HCT116 (cell line): ENCODE data around the gene CD2BP2. TPM values are rescaled to one million over a fixed set of nuclear protein-coding genes. Genes with fewer than 3 reads are reported as not detected.

ENCODE experiments used
- ATAC-seq: fragments of 200-7000 bp; cut with Tn5 transposase; 2 replicates; pipeline ENCODE4 v1.9.1; 2020; ENCODE audit warnings: mild to moderate bottlenecking, moderate library complexity
- BruUV-seq: library from RNA; stranded (reverse); fragments of 400-500 nt; replicated peaks from 2 replicates; lab custom pipeline; 2021; lab: Mats Ljungman, UMichigan
- CTCF ChIA-PET: fragments of 300-600 bp; sonication (Branson Sonifier 250); formaldehyde crosslinking; loops from one replicate; lab custom pipeline; 2021; ENCODE audit warnings: antibody characterized with exemption; lab: Charles Lee
- POLR2A ChIA-PET: fragments of 300-600, 350-600 bp; sonication (Branson Sonifier 250); formaldehyde crosslinking; loops from one replicate; lab custom pipeline; 2021; ENCODE audit warnings: antibody characterized with exemption; lab: Charles Lee
- RAD21 ChIA-PET, 2 experiments: fragments of 300-600 bp; sonication (Branson Sonifier 250); formaldehyde crosslinking; loops; one replicate each; lab custom pipeline; 2023; ENCODE audit warnings: low total read pairs in 2 of 2; ENCODE audit not compliant: uncharacterized antibody in 2 of 2, unreplicated experiment in 2 of 2, low non-redundant PET in 1 of 2; lab: Charles Lee
- DNase-seq: peaks from one replicate; pipeline ENCODE4 v3.0.0-alpha.2; 2010; ENCODE audit warnings: low read depth, low spot score
- H2AFZ ChIP-seq: fragments of 200-600 bp; shearing (Covaris generic), sonication (generic); 2 replicates; pipeline ENCODE4 v1.6.1; 2017; ENCODE audit warnings: low read depth, mixed run types, mixed read lengths, antibody characterized with exemption, low read length; ENCODE audit not compliant: poor library complexity, severe bottlenecking
- H3K27ac ChIP-seq: 2 replicates; pipeline ENCODE4 v1.5.1; 2012; ENCODE audit warnings: low read depth, low read length
- H3K27me3 ChIP-seq: fragments of 200-600 bp; sonication (generic); 2 replicates; pipeline ENCODE4 v1.6.1; 2016; ENCODE audit warnings: mixed run types, low read length, mixed read lengths; ENCODE audit not compliant: insufficient read depth
- H3K36me3 ChIP-seq, 2 experiments: fragments of 200-500 bp in 1 of 2; fragments of 200-600 bp in 1 of 2; sonication (Bioruptor generic) in 1 of 2; sonication (generic) in 1 of 2; 2 replicates each; pipeline versions ENCODE4 v1.5.1 to v1.6.1; 2014 to 2016; ENCODE audit warnings: low read length in 2 of 2, inconsistent platforms in 1 of 2, mixed read lengths in 1 of 2, mixed run types in 1 of 2; ENCODE audit not compliant: insufficient read depth in 2 of 2, control insufficient read depth in 1 of 2
- H3K4me1 ChIP-seq, 2 experiments: fragments of 200-600 bp in 1 of 2; sonication (generic) in 1 of 2; 2 replicates each; pipeline versions ENCODE4 v1.5.1 to v1.6.1; 2012 to 2017; ENCODE audit warnings: low read length in 2 of 2, inconsistent platforms in 1 of 2, mild to moderate bottlenecking in 1 of 2, mixed read lengths in 1 of 2, mixed run types in 1 of 2, moderate library complexity in 1 of 2; ENCODE audit not compliant: insufficient read depth in 2 of 2, control insufficient read depth in 1 of 2
- H3K4me2 ChIP-seq: fragments of 200-600 bp; sonication (generic); 2 replicates; pipeline ENCODE4 v1.6.1; 2017; ENCODE audit warnings: mixed run types, low read length, mixed read lengths
- H3K4me3 ChIP-seq, 2 experiments: fragments of 200-600 bp in 1 of 2; sonication (generic) in 1 of 2; replicated peaks in 1 of 2; 2 replicates each; pipeline ENCODE4 v1.5.1; 2011 to 2016; ENCODE audit warnings: low read length in 2 of 2, control low read depth in 1 of 2, low read depth in 1 of 2, mild to moderate bottlenecking in 1 of 2, mixed read lengths in 1 of 2, mixed run types in 1 of 2
- H3K79me2 ChIP-seq: fragments of 200-600 bp; sonication (generic); 2 replicates; pipeline ENCODE4 v1.6.1; 2017; ENCODE audit warnings: mild to moderate bottlenecking, mixed run types, low read length, moderate library complexity, mixed read lengths; ENCODE audit not compliant: insufficient read depth
- H3K9ac ChIP-seq: fragments of 200-600 bp; sonication (generic); 2 replicates; pipeline ENCODE4 v1.6.1; 2016; ENCODE audit warnings: low read length, mixed read lengths
- H3K9me2 ChIP-seq: fragments of 200-600 bp; sonication (generic), shearing (Covaris generic); 2 replicates; pipeline ENCODE4 v1.6.1; 2017; ENCODE audit warnings: mixed run types, mild to moderate bottlenecking, moderate library complexity; ENCODE audit not compliant: insufficient read depth
- H3K9me3 ChIP-seq, 2 experiments: fragments of 200-500 bp in 1 of 2; fragments of 200-600 bp in 1 of 2; sonication (Bioruptor generic) in 1 of 2; sonication (generic) in 1 of 2; 2 replicates each; pipeline ENCODE4 v1.6.1; 2014 to 2017; ENCODE audit warnings: low read length in 2 of 2, mixed read lengths in 2 of 2, inconsistent platforms in 1 of 2, low read depth in 1 of 2, mild to moderate bottlenecking in 1 of 2, mixed run types in 1 of 2, moderate library complexity in 1 of 2; ENCODE audit not compliant: control insufficient read depth in 1 of 2, insufficient read depth in 1 of 2
- H4K20me1 ChIP-seq: fragments of 200-600 bp; sonication (generic), shearing (Covaris generic); 2 replicates; pipeline ENCODE4 v1.6.1; 2017; ENCODE audit warnings: mixed run types, mild to moderate bottlenecking, moderate library complexity; ENCODE audit not compliant: insufficient read depth
- CTCF ChIP-seq, 3 experiments: fragments of 200-600 bp in 1 of 3; sonication (generic) in 1 of 3; IDR thresholded peaks in 2 of 3; conservative IDR thresholded peaks in 1 of 3; 2 replicates each; pipeline ENCODE4 v1.5.1; 2012 to 2017; ENCODE audit warnings: low read depth in 2 of 3, low read length in 2 of 3, antibody characterized with exemption in 1 of 3, borderline replicate concordance in 1 of 3, control low read depth in 1 of 3, mild to moderate bottlenecking in 1 of 3, mixed read lengths in 1 of 3, mixed run types in 1 of 3, moderate library complexity in 1 of 3; ENCODE audit not compliant: insufficient read depth in 1 of 3
- EGR1 ChIP-seq: IDR thresholded peaks from 2 replicates; pipeline ENCODE4 v1.6.1; 2012; ENCODE audit warnings: low read depth
- EZH2 ChIP-seq: fragments of 200-600 bp; sonication (generic); IDR thresholded peaks from 2 replicates; pipeline ENCODE4 v1.6.1; 2017; ENCODE audit warnings: antibody characterized with exemption, mixed run types
- FOSL1 ChIP-seq: IDR thresholded peaks from 2 replicates; pipeline ENCODE4 v1.6.1; 2012; ENCODE audit warnings: low read depth
- POLR2A ChIP-seq: IDR thresholded peaks from 2 replicates; pipeline ENCODE4 v1.7.0; 2011; ENCODE audit warnings: borderline replicate concordance; ENCODE audit not compliant: insufficient read depth, insufficient read length; ENCODE audit errors: extremely low read depth
- POLR2AphosphoS5 ChIP-seq: IDR thresholded peaks from 2 replicates; pipeline ENCODE4 v1.6.1; 2011; ENCODE audit warnings: mild to moderate bottlenecking, low read depth, low read length, moderate library complexity
- RAD21 ChIP-seq: IDR thresholded peaks from 2 replicates; pipeline ENCODE4 v1.6.1; 2012; ENCODE audit warnings: low read depth, mild to moderate bottlenecking
- SIN3A ChIP-seq: IDR thresholded peaks from 2 replicates; pipeline ENCODE4 v1.6.1; 2012; ENCODE audit warnings: low read depth
- SRF ChIP-seq: IDR thresholded peaks from 2 replicates; pipeline ENCODE4 v1.6.1; 2012; ENCODE audit warnings: low read depth
- TCF7L2 ChIP-seq: IDR thresholded peaks from 2 replicates; pipeline ENCODE4 v1.7.0; 2011; ENCODE audit warnings: borderline replicate concordance, inconsistent platforms; ENCODE audit not compliant: insufficient read depth, insufficient read length; ENCODE audit errors: extremely low read depth
- ZFX ChIP-seq: fragments of 450-650 bp; IDR thresholded peaks from 2 replicates; pipeline ENCODE4 v1.6.1; 2017
- ZNF274 ChIP-seq: fragments of 200-500 bp; sonication (Bioruptor generic); IDR thresholded peaks from 2 replicates; pipeline ENCODE4 v1.6.1; 2014; ENCODE audit warnings: mild to moderate bottlenecking, low read depth, low read length, inconsistent platforms
- intact Hi-C: fragments of 100-400 bp; cut with micrococcal nuclease; formaldehyde crosslinking; loops from 2 replicates; pipeline ENCODE4 v1.10.0; 2022
- total RNA-seq: library from RNA; stranded (reverse); gene quantifications from one replicate; pipeline ENCODE4 v1.2.1, GENCODE V29; 2021; ENCODE audit not compliant: unreplicated experiment
- TF ChIP-seq, protein P1 (sequence below): IDR thresholded peaks from 2 replicates; pipeline ENCODE4 v1.6.1; 2012
- TF ChIP-seq, protein P2 (sequence below): IDR thresholded peaks from 2 replicates; pipeline ENCODE4 v1.6.1; 2012; ENCODE audit warnings: low read depth

The CD2BP2 gene
- total RNA-seq, 1 experiment from 2014 or later: 51.8 TPM

- Histone ChIP-seq H3K27ac (peak overlapping the region; percentile 84), H3K27me3 (no peaks in the 10 kb centered on the region), H4K20me1 (no peaks in the 10 kb centered on the region), H3K4me1 (peaks cover 18 to 30% of the 10 kb centered on the region in 2 experiments), H3K9me3 (no peaks in the 10 kb centered on the region), H3K4me3 (peak overlapping the region; percentile 79 to 87), H3K9ac (peak overlapping the region; percentile 82), H2AFZ (no peak overlapping the region), H3K9me2 (no peaks in the 10 kb centered on the region), H3K4me2 (peak overlapping the region; percentile 92), H3K36me3 (peaks cover 12 to 14% of the 10 kb centered on the region in 2 experiments), H3K79me2 (peaks cover 49% of the 10 kb centered on the region)
- peak; percentile 22 for ATAC-seq
- RAD21 ChIA-PET: no interaction called here
- CTCF ChIA-PET: interaction anchor here (1.0 to 2.2 kb wide), 7 partner anchors 15 to 327 kb away, joined by 3 to 17 read pairs (median 4); partner anchors contain the start of genes CD2BP2 and DCTPP1
- BruUV-seq: no TSS peak
- TF ChIP-seq RAD21: no peak
- no peak for TF ChIP-seq EGR1
- TF ChIP-seq TCF7L2: no peak
- peak; percentile 33 for TF ChIP-seq POLR2A
- no peak for TF ChIP-seq CTCF (IDR thresholded peaks at IDR 0.05 in 2 of 3, conservative IDR thresholded peaks at IDR 0.05 in 1 of 3; ENCODE audit: borderline replicate concordance in 1 of 3, insufficient read depth in 1 of 3, low read depth in 2 of 3, low read length in 2 of 3)
- no peak for TF ChIP-seq ZNF274
- TF ChIP-seq SIN3A: no peak
- TF ChIP-seq ZFX: peak; percentile 88
- TF ChIP-seq FOSL1: no peak
- TF ChIP-seq SRF: no peak
- TF ChIP-seq, protein P1, sequence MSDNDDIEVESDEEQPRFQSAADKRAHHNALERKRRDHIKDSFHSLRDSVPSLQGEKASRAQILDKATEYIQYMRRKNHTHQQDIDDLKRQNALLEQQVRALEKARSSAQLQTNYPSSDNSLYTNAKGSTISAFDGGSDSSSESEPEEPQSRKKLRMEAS: no peak
- no peak for TF ChIP-seq EZH2
- TF ChIP-seq, protein P2, sequence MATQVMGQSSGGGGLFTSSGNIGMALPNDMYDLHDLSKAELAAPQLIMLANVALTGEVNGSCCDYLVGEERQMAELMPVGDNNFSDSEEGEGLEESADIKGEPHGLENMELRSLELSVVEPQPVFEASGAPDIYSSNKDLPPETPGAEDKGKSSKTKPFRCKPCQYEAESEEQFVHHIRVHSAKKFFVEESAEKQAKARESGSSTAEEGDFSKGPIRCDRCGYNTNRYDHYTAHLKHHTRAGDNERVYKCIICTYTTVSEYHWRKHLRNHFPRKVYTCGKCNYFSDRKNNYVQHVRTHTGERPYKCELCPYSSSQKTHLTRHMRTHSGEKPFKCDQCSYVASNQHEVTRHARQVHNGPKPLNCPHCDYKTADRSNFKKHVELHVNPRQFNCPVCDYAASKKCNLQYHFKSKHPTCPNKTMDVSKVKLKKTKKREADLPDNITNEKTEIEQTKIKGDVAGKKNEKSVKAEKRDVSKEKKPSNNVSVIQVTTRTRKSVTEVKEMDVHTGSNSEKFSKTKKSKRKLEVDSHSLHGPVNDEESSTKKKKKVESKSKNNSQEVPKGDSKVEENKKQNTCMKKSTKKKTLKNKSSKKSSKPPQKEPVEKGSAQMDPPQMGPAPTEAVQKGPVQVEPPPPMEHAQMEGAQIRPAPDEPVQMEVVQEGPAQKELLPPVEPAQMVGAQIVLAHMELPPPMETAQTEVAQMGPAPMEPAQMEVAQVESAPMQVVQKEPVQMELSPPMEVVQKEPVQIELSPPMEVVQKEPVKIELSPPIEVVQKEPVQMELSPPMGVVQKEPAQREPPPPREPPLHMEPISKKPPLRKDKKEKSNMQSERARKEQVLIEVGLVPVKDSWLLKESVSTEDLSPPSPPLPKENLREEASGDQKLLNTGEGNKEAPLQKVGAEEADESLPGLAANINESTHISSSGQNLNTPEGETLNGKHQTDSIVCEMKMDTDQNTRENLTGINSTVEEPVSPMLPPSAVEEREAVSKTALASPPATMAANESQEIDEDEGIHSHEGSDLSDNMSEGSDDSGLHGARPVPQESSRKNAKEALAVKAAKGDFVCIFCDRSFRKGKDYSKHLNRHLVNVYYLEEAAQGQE: no peak
- peak; percentile 69 for TF ChIP-seq POLR2AphosphoS5
- POLR2A ChIA-PET: interaction anchor here (0.6 to 1.9 kb wide), 5 partner anchors 14 to 295 kb away, joined by 5 to 15 read pairs (median 7); partner anchors contain the start of genes CD2BP2 and ZNF771
- DNase-seq: no peak
- intact Hi-C loops: loop anchor here (2.0 kb wide), 1 partner anchor 39 kb away; no protein-coding TSS in a partner anchor
Observed at GRCh38 chr16:30369938-30370455, 14.9 kb upstream of the CD2BP2 start.
